ENCODE measurements around the gene CSRP2. TPM values are rescaled to one million over a fixed set of nuclear protein-coding genes. Genes with fewer than 3 reads are reported as not detected.

The CSRP2 gene
- total RNA-seq, 1 experiment from 2014 or later, result 7.8 TPM

- Histone ChIP-seq H3K27ac (ENCODE audit: low read length) (no peak overlapping the region), H3K36me3 (ENCODE audit: control insufficient read depth, insufficient read depth, low read length) (peaks cover 4% of the 10 kb centered on the region; the same call in 1 of the 2 replicates), H3K4me1 (ENCODE audit: control insufficient read depth, insufficient read depth, low read length) (peaks cover 4% of the 10 kb centered on the region; the same call in 1 of the 2 replicates), H3K4me3 (ENCODE audit: low read depth in 2 of 2, low read length in 2 of 2) (no peak overlapping the region), H3K27me3 (ENCODE audit: control insufficient read depth, insufficient read depth, low read length) (peaks cover 9% of the 10 kb centered on the region), H3K9me3 (ENCODE audit: control insufficient read depth, insufficient read depth, low read depth, low read length) (no peaks in the 10 kb centered on the region)
- ATAC-seq (no peak), DNase-seq (ENCODE audit: low read depth, low spot score) (no peak)
- in situ Hi-C loops (cut with HindIII; ENCODE audit: low pct_unique_long_range_greater_than_20kb, low sequenced_read_pairs), result no loop called here
- TF ChIP-seq POLR2AphosphoS5 (IDR thresholded peaks at IDR 0.05; ENCODE audit: low read depth, low read length), result no peak
- TF ChIP-seq TCF7L2 (IDR thresholded peaks at IDR 0.05; ENCODE audit: low read depth, low read length), result no peak
- no peak for TF ChIP-seq REST (IDR thresholded peaks at IDR 0.05; ENCODE audit: insufficient read depth in 1 of 2, low read depth in 2 of 2, low read length in 1 of 2)
- no peak for TF ChIP-seq CTCF (IDR thresholded peaks at IDR 0.05)
- TF ChIP-seq SIN3A (IDR thresholded peaks at IDR 0.05; ENCODE audit: borderline replicate concordance, insufficient read depth, low read depth, low read length), result no peak
- ChIA-PET CTCF (no interaction called here), POLR2A (no interaction called here)
- no TSS peak for BruUV-seq (replicated peaks)
- intact Hi-C loops (cut with micrococcal nuclease; ENCODE audit: unreplicated experiment), result no loop called here
Observed at GRCh38 chr12:76874027-76874426, 4.8 kb downstream of the CSRP2 start.

- H3K4me1 ChIP-seq (ENCODE audit: control insufficient read depth, insufficient read depth, low read length), result no peaks in the 10 kb centered on the region
- intact Hi-C loops (cut with micrococcal nuclease; ENCODE audit: unreplicated experiment) (no loop called here), in situ Hi-C loops (cut with HindIII; ENCODE audit: low pct_unique_long_range_greater_than_20kb, low sequenced_read_pairs) (no loop called here)
- no peak for TF ChIP-seq SIN3A (IDR thresholded peaks at IDR 0.05; ENCODE audit: borderline replicate concordance, insufficient read depth, low read depth, low read length)
- TF ChIP-seq POLR2AphosphoS5 (IDR thresholded peaks at IDR 0.05; ENCODE audit: low read depth, low read length), result no peak
- TF ChIP-seq REST (IDR thresholded peaks at IDR 0.05; ENCODE audit: insufficient read depth in 1 of 2, low read depth in 2 of 2, low read length in 1 of 2), result no peak
- H3K27ac ChIP-seq (ENCODE audit: low read length), result no peak overlapping the region
- ChIA-PET POLR2A (no interaction called here), CTCF (no interaction called here)
- ATAC-seq (no peak), DNase-seq (ENCODE audit: low read depth, low spot score) (no peak)
- BruUV-seq (replicated peaks), result no TSS peak
- peaks cover 8% of the 10 kb centered on the region; the same call in 1 of the 2 replicates for H3K27me3 ChIP-seq (ENCODE audit: control insufficient read depth, insufficient read depth, low read length)
- no peaks in the 10 kb centered on the region for H3K9me3 ChIP-seq (ENCODE audit: control insufficient read depth, insufficient read depth, low read depth, low read length)
- H3K4me3 ChIP-seq (ENCODE audit: low read depth in 2 of 2, low read length in 2 of 2), result no peak overlapping the region
- no peaks in the 10 kb centered on the region for H3K36me3 ChIP-seq (ENCODE audit: control insufficient read depth, insufficient read depth, low read length)
Observed at GRCh38 chr12:76872415-76872814, 6.4 kb downstream of the CSRP2 start.

Measured in Panc1 (cell line).